K562 (cell line): ENCODE data around the gene PLD6. TPM values are rescaled to one million over a fixed set of nuclear protein-coding genes. Genes with fewer than 3 reads are reported as not detected.
A peak's percentile ranks its signal among the peaks of the same experiment; 100 is the strongest.

Experiments
- ARID3A ChIP-seq: IDR thresholded peaks from 2 replicates; pipeline ENCODE4 v1.6.1; 2012; ENCODE audit warnings: low read depth, low read length, improper control_type of control experiment, borderline replicate concordance
- ETV6 ChIP-seq, 3 experiments: fragments of 150-350 bp in 1 of 3; sonication (generic) in 1 of 3; formaldehyde crosslinking in 1 of 3; IDR thresholded peaks; 2 replicates each; pipeline versions ENCODE4 v1.6.1 to v1.8.0; 2014 to 2022; ENCODE audit warnings: borderline replicate concordance in 2 of 3, low read depth in 2 of 3, antibody characterized with exemption in 1 of 3, low read length in 1 of 3, mild to moderate bottlenecking in 1 of 3, missing genetic modification reagents in 1 of 3
- MEIS2 ChIP-seq: fragments of 450-650 bp; IDR thresholded peaks from 2 replicates; pipeline ENCODE4 v1.6.1; 2014; ENCODE audit warnings: mild to moderate bottlenecking; ENCODE audit not compliant: partially characterized antibody
- NCOA1 ChIP-seq: fragments of 450-650 bp; IDR thresholded peaks from 2 replicates; pipeline ENCODE4 v1.6.1; 2016; ENCODE audit warnings: low read depth
- NFIX ChIP-seq: fragments of 250-450 bp; sonication (Bioruptor Pico); IDR thresholded peaks from 2 replicates; pipeline ENCODE4 v1.4.0; 2020; ENCODE audit warnings: low read depth, mild to moderate bottlenecking, moderate library complexity
- RBM22 ChIP-seq: fragments of 200-400 bp; formaldehyde crosslinking; IDR thresholded peaks from 2 replicates; pipeline ENCODE4 v1.6.1; 2018; ENCODE audit warnings: low read length, low read depth; ENCODE audit not compliant: poor library complexity, severe bottlenecking
- SAP30 ChIP-seq: fragments of 200-600 bp; sonication (generic); IDR thresholded peaks from 2 replicates; pipeline ENCODE4 v1.6.1; 2012; ENCODE audit warnings: borderline replicate concordance, low read depth, mild to moderate bottlenecking, moderate library complexity, low read length, control low read depth, inconsistent platforms; ENCODE audit not compliant: insufficient read depth, poor library complexity, severe bottlenecking
- TAL1 ChIP-seq: fragments of 450-650 bp; IDR thresholded peaks from 2 replicates; pipeline ENCODE4 v1.6.1; 2016; ENCODE audit warnings: mild to moderate bottlenecking
- VEZF1 ChIP-seq: fragments of 200-800 bp; sonication (Bioruptor generic); IDR thresholded peaks from 2 replicates; pipeline ENCODE4 v1.6.1; 2017; ENCODE audit warnings: missing genetic modification characterization, missing compliant biosample characterization
- ZNF239 ChIP-seq: fragments of 250-450 bp; sonication (Bioruptor Pico); IDR thresholded peaks from 2 replicates; pipeline ENCODE4 v1.4.0; 2020; ENCODE audit warnings: mild to moderate bottlenecking
- ZNF253 ChIP-seq: fragments of 250-450 bp; sonication (Bioruptor Pico); conservative IDR thresholded peaks from 2 replicates; pipeline ENCODE4 v1.6.1; 2021; ENCODE audit warnings: mild to moderate bottlenecking
- ZNF318 ChIP-seq, 2 experiments: fragments of 450-650 bp; IDR thresholded peaks; 2 replicates each; pipeline ENCODE4 v1.6.1; 2016; ENCODE audit warnings: mild to moderate bottlenecking in 2 of 2, borderline replicate concordance in 1 of 2, low read depth in 1 of 2, moderate library complexity in 1 of 2
- ZNF511 ChIP-seq: sonication (generic); formaldehyde crosslinking; IDR thresholded peaks from 2 replicates; pipeline ENCODE4 v1.8.0; 2022; ENCODE audit warnings: mild to moderate bottlenecking, missing genetic modification reagents
- ZNF583 ChIP-seq: fragments of 250-450 bp; sonication (Bioruptor Pico); IDR thresholded peaks from 2 replicates; pipeline ENCODE4 v1.4.0; 2020
- polyA plus RNA-seq, 8 experiments: library from polyadenylated mRNA; depleted of rRNA in 4 of 8; stranded (reverse) in 5 of 8; unstranded in 3 of 8; fragments of >200 nt; fragmentation: Nextera tagmentation in 2 of 8; fragmentation: Illumina TruSeq in 1 of 8; extraction: Ambion mirVana in 2 of 8; extraction: Trizol in 1 of 8; gene quantifications; 2 replicates each; pipeline versions ENCODE4 v1.2.1 to v1.2.3, GENCODE V29; 2011 to 2014; ENCODE audit warnings: inconsistent platforms in 1 of 8, missing spikeins in 1 of 8
- total RNA-seq, 7 experiments: library from RNA; depleted of rRNA in 6 of 7; stranded (reverse); fragments of >200 nt in 6 of 7; fragmentation: Illumina TruSeq in 2 of 7; extraction: Trizol in 2 of 7; gene quantifications; 2 replicates each; pipeline versions ENCODE4 v1.2.1 to v1.2.3, GENCODE V29; 2011 to 2021; ENCODE audit warnings: low replicate concordance in 1 of 7

Gene PLD6
- total and polyA plus RNA-seq, 9 of the 15 experiments (the other 6 are each of a cell fraction or from before 2014, with no cell fraction given): 3.6 to 15.6 (median 10.0) TPM

- TF ChIP-seq ZNF318 (IDR thresholded peaks at IDR 0.05; ENCODE audit: borderline replicate concordance in 1 of 2, low read depth in 1 of 2): no peak
- TF ChIP-seq NCOA1: no peak
- TF ChIP-seq ETV6 (IDR thresholded peaks at IDR 0.05; ENCODE audit: borderline replicate concordance in 1 of 2, low read depth in 2 of 2, low read length in 1 of 2): no peak
- TF ChIP-seq ETV6 (CRISPR knock-in tag; IDR thresholded peaks at IDR 0.05; ENCODE audit: borderline replicate concordance): peak; percentile 73; the same call in 1 of the 2 replicates
- TF ChIP-seq ZNF239 (CRISPR knock-in tag): no peak
- TF ChIP-seq NFIX (CRISPR knock-in tag): no peak
- no peak for TF ChIP-seq TAL1
- TF ChIP-seq ZNF583: no peak
- peak; percentile 42 for TF ChIP-seq MEIS2
- TF ChIP-seq ZNF511 (CRISPR knock-in tag): peak; percentile 95
- TF ChIP-seq ZNF253: no peak
- peak; percentile 67 for TF ChIP-seq SAP30
- no peak for TF ChIP-seq RBM22
- TF ChIP-seq VEZF1 (CRISPR knock-in tag): peak; percentile 35
- TF ChIP-seq ARID3A: no peak
These were observed at the start of gene PLD6 (continued) for GRCh38 chr17:17206124-17206912.
